M059J (cell line): ENCODE results near the gene RNF10. TPM values are rescaled to one million over a fixed set of nuclear protein-coding genes. Genes with fewer than 3 reads are reported as not detected.
"Not testable (repeated sequence)": the region's sequence is repeated elsewhere in the genome, so short reads cannot be mapped to it uniquely, and the experiment has no call there.

ENCODE experiments used
- DNase-seq: peaks from one replicate; pipeline ENCODE4 v3.0.0-alpha.2; 2012; ENCODE audit warnings: low read depth
- total RNA-seq: library from RNA; depleted of rRNA; stranded (reverse); fragments of >200 nt; shearing (Covaris generic); gene quantifications from 2 replicates; pipeline ENCODE4 v1.2.3, GENCODE V29; 2014

RNF10 gene
- total RNA-seq, 1 experiment from 2014 or later = 94.1 TPM

GRCh38 chr12:120579179-120579578 lies 45.0 kb downstream of the RNF10 start:
- no peak for DNase-seq

DNA sequence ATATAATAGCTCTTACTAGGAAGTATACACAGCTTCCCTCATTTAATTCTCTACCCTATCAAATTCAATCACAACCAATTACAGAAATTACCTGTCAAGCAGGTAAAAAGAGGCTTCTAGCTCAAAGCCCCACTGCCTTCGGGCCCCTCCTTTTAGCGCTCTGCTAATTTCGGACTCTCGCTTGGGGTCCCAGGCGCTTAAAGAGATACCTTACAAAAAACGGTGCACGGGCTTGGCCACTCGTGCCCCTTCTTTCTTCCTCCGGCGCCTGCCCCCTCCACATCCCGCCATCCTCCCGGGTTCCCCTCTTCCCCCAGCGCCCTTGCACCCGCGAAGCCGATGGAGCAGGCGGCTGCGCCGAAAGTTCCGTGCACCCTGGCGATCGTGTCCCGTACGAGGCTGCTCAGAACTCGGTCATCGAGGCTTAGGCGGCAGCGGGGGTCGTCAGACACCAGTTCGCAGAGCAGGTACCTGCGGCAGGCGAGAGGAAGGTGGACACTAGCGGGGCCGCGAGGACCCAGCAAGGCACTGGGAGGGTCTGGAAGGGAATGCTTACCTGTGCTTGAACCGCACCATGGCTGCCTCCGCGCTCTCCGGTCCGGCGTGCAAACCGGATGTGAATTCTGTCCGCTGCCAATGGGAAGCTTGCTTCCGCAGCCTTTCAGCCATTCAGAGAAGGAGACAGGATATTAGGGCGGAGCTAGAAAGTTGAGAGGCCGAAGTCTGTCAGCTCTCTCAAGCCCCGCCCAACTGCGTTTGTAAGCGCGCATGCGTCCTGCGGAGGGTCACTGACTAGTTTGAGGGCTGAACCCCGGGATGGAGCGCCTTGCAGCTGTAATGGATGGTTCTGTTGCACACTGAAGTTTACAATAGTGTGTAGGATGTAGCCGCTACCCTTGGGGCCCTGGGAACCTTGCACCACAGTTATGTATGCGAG lies 46.9 kb downstream of the RNF10 start, which contains the start of gene POP5:
TSS of gene POP5 (minus strand) at position 616 of the 937 bp plus-strand sequence. CDS start at position 576, 40 bp downstream.
- DNase-seq = peak; percentile 98

DNA sequence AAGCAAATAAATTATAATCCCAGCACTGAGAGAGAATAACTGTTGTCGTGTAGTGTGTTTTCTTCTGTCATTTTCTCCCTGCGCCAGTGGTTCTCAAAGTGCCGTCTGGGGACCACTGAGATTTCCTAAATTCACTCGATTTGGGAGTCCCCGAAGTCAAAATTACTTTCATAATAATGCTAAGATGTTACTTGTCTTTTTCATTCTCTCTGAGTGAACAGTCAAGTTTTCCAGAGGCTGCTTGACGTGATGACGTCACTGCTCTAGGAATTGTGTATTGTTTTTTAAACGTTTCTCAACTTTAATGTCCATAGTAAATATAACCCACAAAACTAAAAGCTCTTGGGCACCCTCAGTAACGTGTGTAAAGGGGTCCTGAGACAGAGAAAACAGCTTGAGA lies 47.8 kb downstream of the RNF10 start:
- DNase-seq = peak; percentile 35

DNA sequence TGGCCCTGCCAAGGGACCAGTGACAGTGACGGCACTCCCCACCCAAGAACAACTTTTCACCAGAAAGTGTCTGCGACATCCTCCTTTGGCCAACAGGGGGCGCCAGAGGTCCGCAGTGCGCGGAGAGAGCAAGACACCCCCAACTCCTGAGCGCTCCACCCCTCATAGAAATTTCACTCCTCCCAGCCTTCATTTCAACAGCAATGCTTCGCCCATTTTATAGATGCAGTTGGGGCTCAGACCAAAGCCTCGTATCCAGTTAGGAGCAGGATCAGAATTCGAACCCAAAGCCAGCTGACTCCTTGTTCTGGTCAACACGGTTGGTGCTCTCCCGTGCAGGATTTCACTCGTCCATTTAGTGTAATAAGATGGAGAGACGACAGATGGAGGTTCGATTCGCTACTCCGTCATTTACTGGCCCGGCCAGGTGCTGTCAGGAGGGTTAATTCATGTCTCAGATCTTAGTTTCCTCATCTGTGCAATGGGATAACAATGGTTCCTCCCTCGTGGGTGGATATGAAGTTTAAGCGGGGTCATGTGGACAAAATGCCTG lies 49.4 kb downstream of the RNF10 start:
- DNase-seq = peak; percentile 63

GRCh38 chr12:120584343-120585149 lies 50.4 kb downstream of the RNF10 start:
- DNase-seq = peak; percentile 32

DNA sequence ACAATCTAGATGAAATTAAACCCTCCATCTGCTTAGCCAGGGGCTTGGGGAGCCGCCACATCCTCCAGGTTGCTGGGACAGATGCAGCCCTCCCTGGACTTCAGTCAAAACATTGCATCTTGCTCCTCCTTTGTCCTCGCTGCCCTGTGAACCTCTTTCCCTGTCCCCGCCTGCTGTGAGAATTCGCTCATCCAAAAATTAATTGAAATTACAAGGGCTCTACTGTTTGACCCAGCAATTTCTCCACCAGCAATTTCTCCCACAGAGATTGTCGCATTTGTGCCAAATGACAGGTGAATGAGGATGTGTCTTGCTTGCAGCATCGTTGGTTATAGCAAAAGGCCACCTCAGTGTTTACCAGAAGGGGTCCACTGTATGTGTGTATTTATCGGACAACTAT lies 52.0 kb downstream of the RNF10 start:
- no peak for DNase-seq

DNA sequence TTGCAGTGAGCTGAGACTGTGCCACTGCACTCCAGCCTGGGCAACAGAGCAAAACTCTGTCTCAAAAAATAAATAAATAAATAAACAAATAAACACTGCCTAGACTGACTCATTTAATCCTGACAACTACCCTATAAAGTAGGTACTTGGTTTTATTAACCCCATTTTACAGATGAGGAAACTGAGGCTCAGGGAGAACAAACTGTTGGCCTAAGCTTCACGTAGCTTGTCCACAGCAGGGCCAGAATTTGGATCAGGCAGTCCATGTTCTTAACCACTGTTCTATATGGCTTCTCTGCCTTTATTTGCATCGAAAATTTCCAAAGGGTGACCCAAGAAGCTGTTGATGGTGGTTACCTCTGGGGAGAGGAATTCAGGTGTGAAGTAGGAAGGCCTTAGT lies 52.7 kb downstream of the RNF10 start:
- no peak for DNase-seq

DNA sequence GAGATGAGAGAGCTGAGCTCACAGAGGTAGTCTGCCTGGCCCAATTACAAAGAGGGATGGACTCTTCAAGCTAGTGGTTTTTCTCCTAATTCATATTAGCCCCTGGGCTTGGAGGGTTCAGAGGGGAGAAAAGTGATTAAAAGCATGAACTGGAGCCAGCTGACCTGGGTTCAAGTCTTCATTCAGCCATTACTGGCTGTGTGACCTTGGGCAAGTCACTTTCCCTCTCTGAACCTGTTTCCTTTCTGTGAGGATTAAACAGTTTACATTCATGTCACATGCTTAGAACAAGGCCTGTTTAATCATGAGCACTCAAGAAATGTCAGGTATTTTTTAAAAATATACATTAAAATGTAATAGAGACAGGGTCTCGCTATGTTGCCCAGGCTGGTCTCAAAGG lies 54.2 kb downstream of the RNF10 start:
- no peak for DNase-seq

DNA sequence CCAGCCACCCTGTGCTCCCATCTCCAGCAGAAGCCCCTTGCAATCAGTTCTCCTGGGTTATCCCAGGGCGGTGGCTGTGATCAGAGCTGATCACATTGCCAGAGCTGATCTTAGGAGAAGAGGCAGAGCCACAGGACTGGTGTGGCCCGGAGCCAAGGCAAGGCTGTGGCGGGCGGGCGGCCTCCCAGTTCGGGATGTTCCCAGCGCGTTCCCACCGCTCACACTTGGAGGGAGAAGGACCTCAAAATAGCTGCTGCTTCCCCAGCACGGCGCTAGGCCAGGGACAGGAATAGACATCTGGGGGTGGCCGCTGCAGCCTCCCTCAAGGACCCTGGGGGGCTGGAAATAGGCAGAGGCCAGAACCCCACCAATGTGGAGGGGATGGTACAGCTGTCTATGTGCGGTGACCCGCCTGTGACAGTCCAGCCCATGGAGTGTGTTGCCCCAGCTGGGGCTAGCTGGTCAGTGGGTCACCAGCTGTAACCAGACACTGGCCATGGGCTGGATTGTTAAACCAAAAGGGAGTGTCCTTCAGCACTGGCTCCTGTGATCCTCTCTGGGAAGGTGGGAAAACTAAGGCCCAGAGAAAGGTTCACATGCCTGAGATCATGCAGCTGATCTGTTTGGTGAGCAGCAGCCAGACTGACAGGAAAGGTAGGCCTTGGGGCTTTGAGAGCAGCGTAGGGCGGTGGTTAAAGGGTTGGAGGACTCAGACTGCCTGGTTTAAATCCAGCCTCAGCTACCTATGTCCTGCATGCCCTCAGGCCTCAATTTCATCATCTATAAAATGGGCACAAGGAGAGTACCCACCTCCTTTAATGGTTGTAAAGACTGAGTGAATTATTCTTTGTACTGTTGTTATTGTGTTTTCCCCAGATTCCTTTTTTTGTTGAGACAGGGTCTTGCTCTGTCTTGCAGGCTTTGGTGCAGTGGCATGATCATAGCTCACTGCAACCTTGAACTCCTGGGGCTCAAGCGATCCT lies 55.1 kb downstream of the RNF10 start:
- DNase-seq = no peak

DNA sequence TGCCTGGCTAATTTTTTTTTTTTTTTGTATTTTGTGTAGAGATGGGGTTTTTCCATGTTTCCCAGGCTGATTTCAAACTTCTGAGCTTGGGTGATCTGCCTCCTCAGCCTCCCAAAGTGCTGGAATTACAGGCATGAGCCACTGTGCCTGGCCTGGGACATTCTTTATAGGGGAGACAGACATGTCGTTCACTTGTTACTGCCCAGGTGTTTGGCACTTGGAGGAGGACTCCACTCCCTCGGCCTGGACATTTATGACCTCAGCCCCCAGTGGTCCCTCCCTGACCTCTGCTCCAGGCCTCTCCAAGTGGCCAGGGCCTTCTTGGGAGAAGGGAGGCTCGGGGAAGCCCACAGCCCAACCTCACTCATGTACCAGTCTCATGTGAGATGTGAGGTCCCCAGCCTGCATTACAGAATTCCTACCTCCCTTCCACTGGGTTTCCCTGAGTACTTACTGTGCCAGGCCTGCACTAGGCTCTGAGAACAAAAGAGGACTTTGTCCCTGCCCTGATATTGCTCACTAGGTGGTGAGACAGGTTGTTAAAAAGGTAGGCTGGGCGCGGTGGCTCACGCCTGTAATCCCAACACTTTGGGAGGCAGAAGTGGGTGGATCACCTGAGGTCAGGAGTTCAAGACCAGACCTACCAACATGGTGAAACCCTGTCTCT lies 56.7 kb downstream of the RNF10 start:
- DNase-seq = no peak

GRCh38 chr12:120592121-120593049 lies 58.2 kb downstream of the RNF10 start:
- DNase-seq = no peak

GRCh38 chr12:120596901-120597300 lies 62.7 kb downstream of the RNF10 start:
- no peak for DNase-seq

DNA sequence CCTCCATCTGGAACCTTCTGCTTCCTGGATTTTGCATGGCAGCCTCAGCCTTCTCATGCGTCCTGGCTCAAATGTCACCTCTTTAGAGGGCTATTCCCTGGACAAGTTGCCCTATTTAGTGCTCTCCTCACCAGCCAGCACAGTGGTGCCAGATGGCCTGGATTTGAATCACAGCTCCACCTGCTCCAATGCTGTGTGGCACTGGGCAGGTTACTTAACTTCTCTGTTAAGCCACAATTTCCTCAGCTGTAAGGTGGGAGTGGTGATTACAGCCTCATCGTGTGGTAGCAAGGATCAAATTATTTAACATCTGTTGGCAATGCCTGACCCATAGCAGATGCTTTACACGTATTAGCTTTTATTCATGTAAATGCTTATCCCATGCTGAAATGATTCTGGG lies 63.7 kb downstream of the RNF10 start:
- no peak for DNase-seq

DNA sequence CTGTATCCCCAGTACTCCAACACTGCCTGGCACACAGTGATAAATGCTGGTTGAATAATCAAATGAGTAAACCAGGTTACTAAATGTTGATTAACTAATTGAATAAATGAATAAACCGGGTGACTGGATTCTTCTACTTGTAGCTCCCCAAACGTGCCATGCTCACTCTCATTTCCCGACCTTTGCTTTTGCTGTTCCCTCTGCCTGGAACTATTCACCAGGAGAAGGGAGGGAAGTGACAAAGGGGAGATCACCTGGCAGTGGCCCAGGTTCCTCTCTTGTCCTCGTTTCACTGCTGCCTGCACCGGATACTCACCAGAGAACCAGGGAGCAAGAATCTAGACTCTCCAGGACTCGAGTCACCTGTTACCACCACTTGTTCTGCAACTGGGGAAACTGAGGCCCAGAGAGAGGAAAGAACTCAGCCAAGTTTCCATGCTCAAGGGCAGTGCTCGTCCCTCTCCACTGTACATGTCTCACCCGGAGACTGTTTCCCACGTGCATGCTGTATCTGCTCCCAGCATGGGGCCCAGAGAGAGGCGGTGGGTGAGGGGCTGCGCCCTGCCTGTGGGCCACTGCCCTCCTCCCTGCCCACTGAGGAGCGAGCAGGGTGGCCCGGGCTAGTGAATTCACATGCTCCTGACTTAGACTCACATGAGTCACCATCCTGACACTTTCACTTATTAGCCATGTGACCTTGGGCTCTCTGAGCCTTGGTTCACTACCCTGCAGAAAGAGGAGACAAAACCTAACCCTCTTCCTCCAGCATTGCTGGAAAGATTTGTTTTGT lies 64.7 kb downstream of the RNF10 start:
- peak; percentile 67 for DNase-seq

GRCh38 chr12:120599672-120600552 lies 65.8 kb downstream of the RNF10 start:
- no peak for DNase-seq

GRCh38 chr12:120602416-120602815 lies 68.3 kb downstream of the RNF10 start:
- DNase-seq = peak; percentile 29

DNA sequence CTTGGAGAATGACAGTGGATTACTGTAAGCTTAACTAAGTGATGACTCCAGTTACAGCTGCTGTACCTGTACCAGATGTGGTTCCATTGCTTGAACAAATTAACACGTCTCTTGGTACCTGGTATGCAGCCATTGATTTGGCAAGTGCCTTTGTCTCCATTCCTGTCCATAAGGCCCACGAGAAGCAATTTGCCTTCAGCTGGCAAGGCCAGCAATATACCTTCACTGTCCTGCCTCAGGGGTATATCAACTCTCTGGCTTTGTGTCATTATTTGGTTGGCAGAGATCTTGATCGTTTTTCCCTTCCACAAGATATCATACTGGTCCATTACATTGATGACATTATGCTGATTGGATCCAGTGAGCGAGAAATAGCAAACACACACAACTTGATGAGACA lies 76.4 kb downstream of the RNF10 start:
- no peak for DNase-seq

GRCh38 chr12:120611534-120611933 lies 77.4 kb downstream of the RNF10 start:
- not testable (repeated sequence) for DNase-seq
